ENCODE data around the gene LRRC49. TPM values are rescaled to one million over a fixed set of nuclear protein-coding genes. Genes with fewer than 3 reads are reported as not detected.

Gene LRRC49, protein sequence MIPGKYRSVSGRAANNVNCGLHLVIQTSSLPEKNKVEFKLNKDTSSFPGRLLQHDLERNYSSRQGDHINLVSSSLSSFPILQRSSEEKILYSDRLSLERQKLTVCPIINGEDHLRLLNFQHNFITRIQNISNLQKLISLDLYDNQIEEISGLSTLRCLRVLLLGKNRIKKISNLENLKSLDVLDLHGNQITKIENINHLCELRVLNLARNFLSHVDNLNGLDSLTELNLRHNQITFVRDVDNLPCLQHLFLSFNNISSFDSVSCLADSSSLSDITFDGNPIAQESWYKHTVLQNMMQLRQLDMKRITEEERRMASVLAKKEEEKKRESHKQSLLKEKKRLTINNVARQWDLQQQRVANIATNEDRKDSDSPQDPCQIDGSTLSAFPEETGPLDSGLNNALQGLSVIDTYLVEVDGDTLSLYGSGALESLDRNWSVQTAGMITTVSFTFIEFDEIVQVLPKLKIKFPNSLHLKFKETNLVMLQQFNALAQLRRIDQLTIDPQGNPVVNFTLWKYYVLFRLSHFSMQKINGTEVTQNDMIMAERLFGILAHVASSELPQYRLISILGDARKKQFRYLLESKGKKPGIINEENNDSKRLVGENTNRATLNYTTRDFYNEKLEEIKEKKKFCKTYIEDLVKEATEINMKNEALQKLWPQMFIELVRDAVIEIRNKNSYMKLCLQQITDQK
- polyA plus RNA-seq (2011; rRNA removed) = 12.2 and 14.3 TPM in 2 replicates
- polyA plus RNA-seq (2012; cell fraction: cytosol; rRNA removed) = 3.1 and 3.9 TPM in 2 replicates
- polyA plus RNA-seq (2012; cell fraction: nucleus; rRNA removed) = 1.8 and 2.9 TPM in 2 replicates
- polyA plus RNA-seq (2017; fragmentation: RNase III; extraction: RNeasy Plus Mini Kit Qiagen cat#74134 plus additional on column Dnase treatment) = 10.0 to 11.4 TPM (median 11.1 TPM) in 3 replicates
- 9.1 and 10.6 TPM in 2 replicates for polyA minus RNA-seq (2011; rRNA and poly(A)+ RNA removed)

DNA sequence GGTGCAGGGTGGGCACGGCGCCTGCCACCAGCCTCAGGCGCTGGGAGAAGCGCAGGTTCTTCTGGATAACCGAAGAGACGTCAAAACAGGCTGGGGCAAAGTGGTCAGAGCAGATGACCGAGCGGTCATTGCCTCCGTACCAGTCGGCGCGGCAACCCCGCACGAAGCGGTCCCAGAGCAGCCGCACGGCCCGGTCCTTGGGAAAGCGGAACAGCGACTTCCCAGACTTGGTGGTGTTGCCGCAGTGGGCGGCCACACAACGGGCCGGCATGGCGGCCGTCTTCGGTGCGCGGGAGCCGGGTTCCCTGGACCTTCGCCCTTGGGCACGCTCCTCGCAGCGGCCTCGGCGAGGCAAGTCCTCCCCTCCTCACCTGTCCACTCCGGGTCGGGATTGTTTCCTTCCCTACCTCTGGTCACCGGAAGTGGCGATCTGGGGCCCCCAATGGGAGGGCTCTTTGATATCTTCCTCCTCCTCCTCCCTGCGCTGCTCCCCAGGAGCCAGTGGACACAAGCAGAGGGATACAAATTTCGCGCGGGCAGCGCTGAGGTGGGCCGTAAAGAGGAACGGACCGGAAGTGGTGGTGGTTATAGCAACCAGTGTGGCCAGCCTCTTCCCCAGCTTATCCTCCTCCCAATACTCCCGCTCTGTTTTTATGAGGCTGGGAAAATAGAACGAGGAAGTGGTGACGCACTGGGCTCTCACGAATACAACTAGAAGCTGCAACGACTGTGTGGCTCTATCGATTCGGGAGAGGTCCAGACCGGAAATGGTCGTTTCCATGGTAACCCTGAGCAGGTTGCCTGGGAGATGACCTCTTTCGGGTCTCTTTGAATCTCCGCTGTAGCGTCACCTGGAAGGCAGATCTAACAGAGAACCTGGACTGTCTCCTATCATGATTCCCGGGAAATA is at the start of gene LRRC49, which contains the start of gene THAP10:
TSS of gene LRRC49 (plus strand) at position 825 of the 910 bp plus-strand sequence. CDS start at position 894, 69 bp downstream.
TSS of gene THAP10 (minus strand) at position 432 of the 910 bp plus-strand sequence. CDS start at position 271, 161 bp downstream.
- FAIRE-seq = peak; percentile 91
- ATAC-seq = peak; percentile 98 to 99
- H3K4me2 ChIP-seq = peak within 1 kb of the TSS; percentile 89
- no peaks in the 10 kb centered on the region for H3K9me3 ChIP-seq
- peak; percentile 80 to 98 for DNase-seq (ENCODE audit: low read depth in 1 of 2, low spot score in 1 of 2)
- H3K27ac ChIP-seq = peak within 1 kb of the TSS; percentile 85 to 91
- WGBS (ENCODE audit: missing lambda C conversion rate) = under 1% methylated on average over 61 of the region's 61 CpGs
- POLR2A ChIA-PET = no interaction called here
- CTCF ChIA-PET = interaction anchor here (0.6 to 2.9 kb wide), 23 partner anchors 7 to 861 kb away, joined by 3 to 12 read pairs (median 3); no protein-coding TSS in a partner anchor
- peak within 1 kb of the TSS; percentile 73 for H3K4me3 ChIP-seq
- peaks cover 12% of the 10 kb centered on the region for H3K4me1 ChIP-seq
- no peak for TF ChIP-seq ESRRA (IDR thresholded peaks at IDR 0.05; ENCODE audit: borderline replicate concordance, low read length)
- no peak for TF ChIP-seq TP53 (CRISPR knock-in tag; IDR thresholded peaks at IDR 0.05)
- TF ChIP-seq EHMT2 (IDR thresholded peaks at IDR 0.05; ENCODE audit: low read depth) = no peak
- TF ChIP-seq CHD2 (IDR thresholded peaks at IDR 0.05; ENCODE audit: low read length, partially characterized antibody) = no peak
- peak; percentile 54; the same call in 1 of the 2 replicates for TF ChIP-seq PHF8 (IDR thresholded peaks at IDR 0.05; ENCODE audit: borderline replicate concordance, low read depth)
- no peak for TF ChIP-seq CBX2 (IDR thresholded peaks at IDR 0.05; ENCODE audit: borderline replicate concordance, low read depth)
- TF ChIP-seq JUNB (IDR thresholded peaks at IDR 0.05) = no peak
- no peak for TF ChIP-seq MAFK (IDR thresholded peaks at IDR 0.05; ENCODE audit: partially characterized antibody)
- TF ChIP-seq, protein P1, sequence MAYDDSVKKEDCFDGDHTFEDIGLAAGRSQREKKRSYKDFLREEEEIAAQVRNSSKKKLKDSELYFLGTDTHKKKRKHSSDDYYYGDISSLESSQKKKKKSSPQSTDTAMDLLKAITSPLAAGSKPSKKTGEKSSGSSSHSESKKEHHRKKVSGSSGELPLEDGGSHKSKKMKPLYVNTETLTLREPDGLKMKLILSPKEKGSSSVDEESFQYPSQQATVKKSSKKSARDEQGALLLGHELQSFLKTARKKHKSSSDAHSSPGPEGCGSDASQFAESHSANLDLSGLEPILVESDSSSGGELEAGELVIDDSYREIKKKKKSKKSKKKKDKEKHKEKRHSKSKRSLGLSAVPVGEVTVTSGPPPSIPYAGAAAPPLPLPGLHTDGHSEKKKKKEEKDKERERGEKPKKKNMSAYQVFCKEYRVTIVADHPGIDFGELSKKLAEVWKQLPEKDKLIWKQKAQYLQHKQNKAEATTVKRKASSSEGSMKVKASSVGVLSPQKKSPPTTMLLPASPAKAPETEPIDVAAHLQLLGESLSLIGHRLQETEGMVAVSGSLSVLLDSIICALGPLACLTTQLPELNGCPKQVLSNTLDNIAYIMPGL (CRISPR knock-in tag; IDR thresholded peaks at IDR 0.05; ENCODE audit: borderline replicate concordance) = no peak
- peak in 1 of 2 experiments; percentile 1; a peak in 2 of 5 replicates for TF ChIP-seq RAD21 (conservative IDR thresholded peaks at IDR 0.05 in 1 of 2, IDR thresholded peaks at IDR 0.05 in 1 of 2)
- TF ChIP-seq POLR2AphosphoS2 (conservative IDR thresholded peaks at IDR 0.05; ENCODE audit: low read length) = no peak
- no peak for TF ChIP-seq SREBF2 (IDR thresholded peaks at IDR 0.05)
- TF ChIP-seq RFX5 (IDR thresholded peaks at IDR 0.05) = peak; percentile 85
- TF ChIP-seq, protein P2, sequence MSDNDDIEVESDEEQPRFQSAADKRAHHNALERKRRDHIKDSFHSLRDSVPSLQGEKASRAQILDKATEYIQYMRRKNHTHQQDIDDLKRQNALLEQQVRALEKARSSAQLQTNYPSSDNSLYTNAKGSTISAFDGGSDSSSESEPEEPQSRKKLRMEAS (IDR thresholded peaks at IDR 0.05) = peak; percentile 90
- TF ChIP-seq, protein P3, sequence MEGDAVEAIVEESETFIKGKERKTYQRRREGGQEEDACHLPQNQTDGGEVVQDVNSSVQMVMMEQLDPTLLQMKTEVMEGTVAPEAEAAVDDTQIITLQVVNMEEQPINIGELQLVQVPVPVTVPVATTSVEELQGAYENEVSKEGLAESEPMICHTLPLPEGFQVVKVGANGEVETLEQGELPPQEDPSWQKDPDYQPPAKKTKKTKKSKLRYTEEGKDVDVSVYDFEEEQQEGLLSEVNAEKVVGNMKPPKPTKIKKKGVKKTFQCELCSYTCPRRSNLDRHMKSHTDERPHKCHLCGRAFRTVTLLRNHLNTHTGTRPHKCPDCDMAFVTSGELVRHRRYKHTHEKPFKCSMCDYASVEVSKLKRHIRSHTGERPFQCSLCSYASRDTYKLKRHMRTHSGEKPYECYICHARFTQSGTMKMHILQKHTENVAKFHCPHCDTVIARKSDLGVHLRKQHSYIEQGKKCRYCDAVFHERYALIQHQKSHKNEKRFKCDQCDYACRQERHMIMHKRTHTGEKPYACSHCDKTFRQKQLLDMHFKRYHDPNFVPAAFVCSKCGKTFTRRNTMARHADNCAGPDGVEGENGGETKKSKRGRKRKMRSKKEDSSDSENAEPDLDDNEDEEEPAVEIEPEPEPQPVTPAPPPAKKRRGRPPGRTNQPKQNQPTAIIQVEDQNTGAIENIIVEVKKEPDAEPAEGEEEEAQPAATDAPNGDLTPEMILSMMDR (IDR thresholded peaks at IDR 0.05) = no peak
- TF ChIP-seq NR3C1 (IDR thresholded peaks at IDR 0.05) = no peak
- TF ChIP-seq, protein P4, sequence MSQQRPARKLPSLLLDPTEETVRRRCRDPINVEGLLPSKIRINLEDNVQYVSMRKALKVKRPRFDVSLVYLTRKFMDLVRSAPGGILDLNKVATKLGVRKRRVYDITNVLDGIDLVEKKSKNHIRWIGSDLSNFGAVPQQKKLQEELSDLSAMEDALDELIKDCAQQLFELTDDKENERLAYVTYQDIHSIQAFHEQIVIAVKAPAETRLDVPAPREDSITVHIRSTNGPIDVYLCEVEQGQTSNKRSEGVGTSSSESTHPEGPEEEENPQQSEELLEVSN (IDR thresholded peaks at IDR 0.05; ENCODE audit: borderline replicate concordance, low read depth) = peak; percentile 54; the same call in 1 of the 2 replicates
- no peak for TF ChIP-seq TFCP2L1 (CRISPR knock-in tag; IDR thresholded peaks at IDR 0.05)
- no peak for TF ChIP-seq MYC (IDR thresholded peaks at IDR 0.05; ENCODE audit: borderline replicate concordance, low read length)
- no peak for TF ChIP-seq CBX8 (IDR thresholded peaks at IDR 0.05)
- no peak for TF ChIP-seq FOSL2 (IDR thresholded peaks at IDR 0.05)
- no peak for TF ChIP-seq FOSL2 (CRISPR knock-in tag; IDR thresholded peaks at IDR 0.05)
- TF ChIP-seq, protein P5, sequence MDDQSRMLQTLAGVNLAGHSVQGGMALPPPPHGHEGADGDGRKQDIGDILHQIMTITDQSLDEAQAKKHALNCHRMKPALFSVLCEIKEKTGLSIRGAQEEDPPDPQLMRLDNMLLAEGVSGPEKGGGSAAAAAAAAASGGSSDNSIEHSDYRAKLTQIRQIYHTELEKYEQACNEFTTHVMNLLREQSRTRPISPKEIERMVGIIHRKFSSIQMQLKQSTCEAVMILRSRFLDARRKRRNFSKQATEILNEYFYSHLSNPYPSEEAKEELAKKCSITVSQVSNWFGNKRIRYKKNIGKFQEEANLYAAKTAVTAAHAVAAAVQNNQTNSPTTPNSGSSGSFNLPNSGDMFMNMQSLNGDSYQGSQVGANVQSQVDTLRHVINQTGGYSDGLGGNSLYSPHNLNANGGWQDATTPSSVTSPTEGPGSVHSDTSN (IDR thresholded peaks at IDR 0.05) = no peak
- TF ChIP-seq RNF2 (IDR thresholded peaks at IDR 0.05; ENCODE audit: borderline replicate concordance, low read depth) = no peak
- TF ChIP-seq, protein P6, sequence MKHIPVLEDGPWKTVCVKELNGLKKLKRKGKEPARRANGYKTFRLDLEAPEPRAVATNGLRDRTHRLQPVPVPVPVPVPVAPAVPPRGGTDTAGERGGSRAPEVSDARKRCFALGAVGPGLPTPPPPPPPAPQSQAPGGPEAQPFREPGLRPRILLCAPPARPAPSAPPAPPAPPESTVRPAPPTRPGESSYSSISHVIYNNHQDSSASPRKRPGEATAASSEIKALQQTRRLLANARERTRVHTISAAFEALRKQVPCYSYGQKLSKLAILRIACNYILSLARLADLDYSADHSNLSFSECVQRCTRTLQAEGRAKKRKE (CRISPR knock-in tag; IDR thresholded peaks at IDR 0.05; ENCODE audit: low read depth) = no peak
- TF ChIP-seq POLR2A (IDR thresholded peaks at IDR 0.05; ENCODE audit: low read length) = peak; percentile 58
- no peak for TF ChIP-seq RARB (CRISPR knock-in tag; IDR thresholded peaks at IDR 0.05)
- peak; percentile 48; the same call in 1 of the 2 replicates for TF ChIP-seq EHF (CRISPR knock-in tag; IDR thresholded peaks at IDR 0.05)
- no peak for TF ChIP-seq HEYL (CRISPR knock-in tag; IDR thresholded peaks at IDR 0.05)
- TF ChIP-seq HOXA7 (CRISPR knock-in tag; IDR thresholded peaks at IDR 0.05) = no peak

Data from A549 (cell line).